ENCODE results near the gene KTN1.

- no peak for TF ChIP-seq CTCF (IDR thresholded peaks at IDR 0.05; ENCODE audit: borderline replicate concordance, extremely low read depth, low read length, poor library complexity, severe bottlenecking)
- TF ChIP-seq EZH2 (IDR thresholded peaks at IDR 0.05; ENCODE audit: borderline replicate concordance, low read depth, low read length, severe bottlenecking) = no peak
Measured at GRCh38 chr14:55539975-55540374, 40.0 kb upstream of the KTN1 start.
